NT2/D1 (cell line): ENCODE measurements around the gene NCF4.

ENCODE experiments used
- SUZ12 ChIP-seq: IDR thresholded peaks from 2 replicates; pipeline ENCODE4 v1.6.1; 2011; ENCODE audit not compliant: insufficient read length, insufficient read depth; ENCODE audit errors: extremely low read depth
- ZNF274 ChIP-seq: IDR thresholded peaks from 2 replicates; pipeline ENCODE4 v1.6.1; 2011; ENCODE audit warnings: mild to moderate bottlenecking, low read depth, low read length

DNA sequence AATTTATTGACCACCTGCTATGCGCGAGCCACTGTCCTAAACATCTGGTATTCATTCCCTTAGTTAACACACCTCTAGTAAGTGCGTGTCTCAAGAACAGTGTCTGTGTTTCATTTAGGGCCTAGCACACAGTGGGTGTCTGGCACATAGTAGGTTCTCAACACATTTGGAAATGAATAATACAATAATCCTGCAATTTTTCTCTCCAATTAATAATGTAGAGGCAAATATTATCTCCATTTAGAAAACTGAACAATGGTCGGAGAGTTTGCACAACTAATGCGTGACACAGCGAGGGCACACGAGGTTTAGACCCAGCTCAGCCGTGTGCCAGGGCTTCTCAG is 4.0 kb upstream of the NCF4 start:
- TF ChIP-seq SUZ12: no peak
- TF ChIP-seq ZNF274: no peak
